Measurements from ENCODE around the gene AOPEP. TPM values are rescaled to one million over a fixed set of nuclear protein-coding genes. Genes with fewer than 3 reads are reported as not detected.
"Not testable (repeated sequence)": the region's sequence is repeated elsewhere in the genome, so short reads cannot be mapped to it uniquely, and the experiment has no call there.

Gene AOPEP
- total and polyA plus RNA-seq, 2 donors: 9.6 to 36.5 TPM

DNA sequence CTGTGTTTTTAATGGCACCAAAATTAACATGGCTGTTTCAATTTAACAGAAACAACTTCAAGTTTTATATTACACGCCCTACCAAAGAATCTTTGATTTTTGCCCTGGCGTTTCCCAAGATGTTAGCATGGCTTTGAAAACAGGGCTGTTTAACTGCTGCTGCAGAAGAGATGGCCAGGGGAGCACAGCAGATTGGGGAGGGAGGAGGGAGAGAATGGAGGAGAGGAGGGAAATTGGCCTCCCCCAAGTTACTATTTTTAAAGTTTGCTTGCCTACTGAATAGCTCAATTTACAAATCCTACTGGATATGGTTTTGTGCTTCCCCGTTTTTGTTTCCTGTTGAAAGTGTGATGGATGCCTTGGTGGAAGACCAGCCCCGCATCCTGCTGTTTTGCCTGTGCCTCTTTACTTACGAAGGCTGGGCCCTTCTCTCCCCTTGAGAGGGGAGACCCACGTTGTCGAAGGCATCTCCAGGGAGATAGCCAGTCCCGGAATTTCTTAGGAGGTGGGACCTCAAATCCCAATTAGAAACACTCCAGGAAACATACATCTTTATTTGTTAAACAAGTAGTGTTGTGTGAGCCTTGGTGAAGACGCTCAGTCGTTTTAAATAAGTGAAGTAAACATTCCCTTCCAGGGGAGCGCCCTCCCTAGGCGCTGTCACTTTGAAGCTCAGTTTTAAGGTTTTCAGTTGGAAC lies 98.6 kb downstream of the AOPEP start:
- WGBS: 87% methylated on average over 12 of the region's 12 CpGs
- DNase-seq (ENCODE audit: low read depth in 6 of 9, low spot score in 9 of 9): no peak
- no peaks in the 10 kb centered on the region for H3K4me1 ChIP-seq (ENCODE audit: control insufficient read depth in 2 of 2, insufficient read depth in 2 of 2, low read length in 2 of 2)

DNA sequence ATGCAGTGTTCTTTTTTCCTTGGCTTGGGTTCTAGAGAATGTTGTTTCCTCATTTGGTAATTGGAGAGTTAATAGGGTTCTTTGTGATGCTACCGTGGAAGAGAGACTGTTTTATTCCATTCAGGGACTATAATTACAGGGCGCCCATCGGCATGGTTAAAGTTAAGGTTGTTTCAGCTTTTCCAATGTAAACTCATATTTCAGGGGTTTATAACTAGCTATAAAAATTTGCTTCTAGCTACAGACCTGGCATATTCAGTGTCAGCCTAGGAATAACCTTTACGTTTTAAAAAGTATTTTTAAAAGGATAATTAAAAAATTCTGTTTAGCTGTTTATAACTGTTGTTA lies 99.1 kb downstream of the AOPEP start:
- 97% methylated on average over 4 of the region's 4 CpGs for WGBS
- Histone ChIP-seq H3K27me3 (ENCODE audit: control insufficient read depth in 2 of 2, insufficient read depth in 1 of 2, low read length in 1 of 2) (no peaks in the 10 kb centered on the region), H3K4me3 (ENCODE audit: low read length in 2 of 2) (no peak overlapping the region), H3K4me1 (ENCODE audit: control insufficient read depth in 2 of 2, insufficient read depth in 2 of 2, low read length in 2 of 2) (no peaks in the 10 kb centered on the region), H3K27ac (ENCODE audit: low read depth in 1 of 2, low read length in 1 of 2) (no peak overlapping the region), H3K36me3 (ENCODE audit: control insufficient read depth in 2 of 2, insufficient read depth in 2 of 2, low read length in 1 of 2) (no peaks in the 10 kb centered on the region), H3K9me3 (ENCODE audit: control insufficient read depth in 2 of 2, insufficient read depth in 1 of 2, low read length in 1 of 2) (no peaks in the 10 kb centered on the region)
- DNase-seq (ENCODE audit: low read depth in 6 of 9, low spot score in 9 of 9): no peak

More for the DNA sequence above, 98.6 kb downstream of the AOPEP start:
- Histone ChIP-seq H3K9me3 (ENCODE audit: control insufficient read depth in 2 of 2, insufficient read depth in 1 of 2, low read length in 1 of 2) (no peaks in the 10 kb centered on the region), H3K36me3 (ENCODE audit: control insufficient read depth in 2 of 2, insufficient read depth in 2 of 2, low read length in 1 of 2) (no peaks in the 10 kb centered on the region), H3K27ac (ENCODE audit: low read depth in 1 of 2, low read length in 1 of 2) (no peak overlapping the region), H3K27me3 (ENCODE audit: control insufficient read depth in 2 of 2, insufficient read depth in 1 of 2, low read length in 1 of 2) (no peaks in the 10 kb centered on the region), H3K4me3 (ENCODE audit: low read length in 2 of 2) (no peak overlapping the region)

DNA sequence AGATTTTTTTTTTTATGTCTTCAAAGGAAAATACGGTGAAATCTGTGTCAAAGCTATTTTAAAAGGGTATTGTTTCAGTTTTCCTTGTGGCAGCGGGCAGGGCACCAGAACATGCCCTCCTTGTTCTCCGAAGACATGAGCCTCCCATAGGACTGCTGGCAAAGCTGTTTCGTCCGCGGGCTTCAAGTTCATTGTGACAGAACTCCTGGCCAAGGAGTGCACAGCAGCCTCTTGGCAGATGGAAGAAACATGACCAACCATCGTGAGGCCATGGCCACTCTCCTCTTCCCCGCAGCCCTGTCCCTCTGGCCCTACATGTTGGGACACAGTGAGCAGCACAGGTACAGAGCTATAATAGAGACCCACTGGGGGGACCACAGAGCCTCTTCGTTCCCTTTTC lies 99.5 kb downstream of the AOPEP start:
- Histone ChIP-seq H3K27me3 (ENCODE audit: control insufficient read depth in 2 of 2, insufficient read depth in 1 of 2, low read length in 1 of 2) (no peaks in the 10 kb centered on the region), H3K36me3 (ENCODE audit: control insufficient read depth in 2 of 2, insufficient read depth in 2 of 2, low read length in 1 of 2) (no peaks in the 10 kb centered on the region), H3K9me3 (ENCODE audit: control insufficient read depth in 2 of 2, insufficient read depth in 1 of 2, low read length in 1 of 2) (no peaks in the 10 kb centered on the region), H3K27ac (ENCODE audit: low read depth in 1 of 2, low read length in 1 of 2) (no peak overlapping the region), H3K4me1 (ENCODE audit: control insufficient read depth in 2 of 2, insufficient read depth in 2 of 2, low read length in 2 of 2) (no peaks in the 10 kb centered on the region), H3K4me3 (ENCODE audit: low read length in 2 of 2) (no peak overlapping the region)
- no peak for DNase-seq (ENCODE audit: low read depth in 6 of 9, low spot score in 9 of 9)
- WGBS: 98% methylated on average over 9 of the region's 9 CpGs

DNA sequence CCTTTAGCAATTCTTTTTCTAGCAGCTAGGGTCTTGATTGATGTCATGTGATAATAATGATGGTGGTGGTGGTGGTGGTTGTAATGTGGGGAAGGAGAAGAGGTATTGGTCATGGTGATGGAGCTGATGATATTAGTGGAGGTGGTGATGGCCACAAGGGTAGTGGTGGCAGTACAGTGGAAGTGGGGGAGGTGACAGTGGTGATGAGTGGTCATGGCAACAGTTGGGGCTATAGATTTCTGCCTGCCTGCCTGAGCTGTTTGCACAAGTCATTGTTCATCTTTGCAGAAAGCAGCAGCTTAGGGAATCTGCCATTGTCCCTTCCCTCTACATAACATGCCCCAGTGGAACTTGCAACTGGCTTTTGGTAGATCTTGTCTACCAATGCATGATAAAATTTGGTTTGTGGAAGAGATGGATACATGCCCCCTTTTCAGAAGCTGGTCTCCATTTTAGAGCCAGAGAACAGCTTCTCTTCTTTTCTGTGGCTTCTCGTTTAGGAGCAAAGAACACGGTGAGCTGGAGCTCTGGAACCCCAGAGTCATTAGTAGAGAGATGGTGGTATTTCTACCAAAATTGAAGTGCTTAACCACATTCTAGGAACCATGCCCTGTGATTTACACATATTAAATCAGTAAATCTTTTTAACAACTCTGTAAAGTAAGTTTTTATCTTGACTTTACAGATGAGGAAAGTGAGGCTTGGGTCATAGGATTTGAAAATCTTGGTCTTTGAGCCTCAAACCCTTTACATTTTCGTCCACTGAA lies 100.3 kb downstream of the AOPEP start:
- no peak overlapping the region for H3K4me3 ChIP-seq (ENCODE audit: low read length in 2 of 2)
- H3K27ac ChIP-seq (ENCODE audit: low read depth in 1 of 2, low read length in 1 of 2): no peak overlapping the region
- no peaks in the 10 kb centered on the region for H3K27me3 ChIP-seq (ENCODE audit: control insufficient read depth in 2 of 2, insufficient read depth in 1 of 2, low read length in 1 of 2)
- H3K9me3 ChIP-seq (ENCODE audit: control insufficient read depth in 2 of 2, insufficient read depth in 1 of 2, low read length in 1 of 2): no peaks in the 10 kb centered on the region
- 97% methylated on average over 3 of the region's 3 CpGs for WGBS
- no peaks in the 10 kb centered on the region for H3K36me3 ChIP-seq (ENCODE audit: control insufficient read depth in 2 of 2, insufficient read depth in 2 of 2, low read length in 1 of 2)
- no peaks in the 10 kb centered on the region for H3K4me1 ChIP-seq (ENCODE audit: control insufficient read depth in 2 of 2, insufficient read depth in 2 of 2, low read length in 2 of 2)
- DNase-seq (ENCODE audit: low read depth in 6 of 9, low spot score in 9 of 9): no peak

DNA sequence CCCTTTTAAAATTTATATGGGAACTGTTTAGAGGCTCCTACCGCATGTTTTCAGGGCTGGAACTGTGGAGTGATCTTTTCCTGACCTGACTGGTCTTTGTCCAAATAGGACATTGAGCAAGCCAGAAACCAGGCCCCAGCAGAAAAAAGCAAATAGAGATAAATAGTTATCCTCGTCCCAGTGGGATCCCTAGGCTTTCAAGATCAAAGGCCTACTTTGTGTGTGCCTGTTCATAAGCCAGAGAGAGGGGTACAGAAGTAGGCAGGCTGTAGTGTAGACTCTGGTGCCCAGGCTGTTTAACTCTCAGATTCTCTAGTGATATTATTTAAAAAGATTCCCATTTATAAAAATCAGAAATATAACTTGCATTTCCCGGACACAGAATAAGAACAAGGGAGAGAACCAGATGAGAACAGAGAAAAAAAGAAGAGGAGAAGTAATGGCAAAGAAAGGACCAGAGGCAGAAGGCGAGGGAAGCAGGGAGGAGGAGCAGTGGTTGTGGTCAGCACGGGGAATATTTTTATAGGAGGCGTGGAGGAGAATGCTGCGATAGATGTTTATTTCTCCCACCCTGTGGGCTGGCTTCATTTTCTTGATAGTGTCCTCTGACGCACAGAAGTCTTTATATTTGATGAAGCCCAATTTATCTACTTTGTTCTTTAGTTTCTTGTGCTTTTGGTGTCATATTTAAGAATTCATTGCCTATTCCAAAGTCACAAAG lies 101.2 kb downstream of the AOPEP start:
- Histone ChIP-seq H3K4me3 (ENCODE audit: low read length in 2 of 2) (no peak overlapping the region), H3K27me3 (ENCODE audit: control insufficient read depth in 2 of 2, insufficient read depth in 1 of 2, low read length in 1 of 2) (no peaks in the 10 kb centered on the region), H3K9me3 (ENCODE audit: control insufficient read depth in 2 of 2, insufficient read depth in 1 of 2, low read length in 1 of 2) (no peaks in the 10 kb centered on the region), H3K27ac (ENCODE audit: low read depth in 1 of 2, low read length in 1 of 2) (no peak overlapping the region), H3K36me3 (ENCODE audit: control insufficient read depth in 2 of 2, insufficient read depth in 2 of 2, low read length in 1 of 2) (no peaks in the 10 kb centered on the region), H3K4me1 (ENCODE audit: control insufficient read depth in 2 of 2, insufficient read depth in 2 of 2, low read length in 2 of 2) (no peaks in the 10 kb centered on the region)
- DNase-seq (ENCODE audit: low read depth in 6 of 9, low spot score in 9 of 9): no peak
- WGBS: 93% methylated on average over 8 of the region's 8 CpGs

DNA sequence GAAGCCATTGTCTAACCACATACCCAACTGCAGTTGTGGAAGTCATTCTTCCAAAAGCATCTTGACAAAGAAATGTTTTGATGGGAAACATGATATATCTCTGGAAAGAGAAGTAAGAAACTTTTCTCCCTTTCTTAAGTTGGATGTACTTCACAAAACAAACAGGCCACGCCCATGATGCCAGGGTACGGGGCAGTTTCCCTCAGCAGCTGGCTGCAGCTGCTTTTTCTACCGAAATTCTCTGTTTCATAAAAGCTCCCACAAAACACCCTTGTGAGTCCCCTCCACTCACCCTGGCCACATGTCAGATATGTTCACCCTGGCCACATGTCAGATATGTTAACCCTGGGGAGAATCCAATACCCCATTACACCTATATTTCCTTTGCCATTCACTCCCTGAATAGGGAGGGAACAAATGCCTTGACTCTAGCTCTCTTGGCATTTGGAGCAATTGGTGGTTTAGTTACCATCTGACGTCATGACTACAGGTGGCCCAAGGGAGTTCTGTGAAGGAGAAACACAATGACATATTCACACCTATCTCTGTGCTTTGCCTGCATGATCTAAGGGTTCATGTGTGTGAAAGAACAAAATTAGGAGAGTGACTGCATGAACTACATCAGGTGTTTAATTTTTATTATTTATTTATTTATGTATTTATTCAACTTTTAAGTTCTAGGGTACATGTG lies 103.0 kb downstream of the AOPEP start:
- H3K9me3 ChIP-seq (ENCODE audit: control insufficient read depth in 2 of 2, insufficient read depth in 1 of 2, low read length in 1 of 2): no peaks in the 10 kb centered on the region
- no peak for DNase-seq (ENCODE audit: low read depth in 6 of 9, low spot score in 9 of 9)
- no peaks in the 10 kb centered on the region for H3K36me3 ChIP-seq (ENCODE audit: control insufficient read depth in 2 of 2, insufficient read depth in 2 of 2, low read length in 1 of 2)
- H3K4me3 ChIP-seq (ENCODE audit: low read length in 2 of 2): no peak overlapping the region
- H3K4me1 ChIP-seq (ENCODE audit: control insufficient read depth in 2 of 2, insufficient read depth in 2 of 2, low read length in 2 of 2): no peaks in the 10 kb centered on the region
- 97% methylated on average over 4 of the region's 4 CpGs for WGBS
- H3K27me3 ChIP-seq (ENCODE audit: control insufficient read depth in 2 of 2, insufficient read depth in 1 of 2, low read length in 1 of 2): no peaks in the 10 kb centered on the region
- H3K27ac ChIP-seq (ENCODE audit: low read depth in 1 of 2, low read length in 1 of 2): no peak overlapping the region

DNA sequence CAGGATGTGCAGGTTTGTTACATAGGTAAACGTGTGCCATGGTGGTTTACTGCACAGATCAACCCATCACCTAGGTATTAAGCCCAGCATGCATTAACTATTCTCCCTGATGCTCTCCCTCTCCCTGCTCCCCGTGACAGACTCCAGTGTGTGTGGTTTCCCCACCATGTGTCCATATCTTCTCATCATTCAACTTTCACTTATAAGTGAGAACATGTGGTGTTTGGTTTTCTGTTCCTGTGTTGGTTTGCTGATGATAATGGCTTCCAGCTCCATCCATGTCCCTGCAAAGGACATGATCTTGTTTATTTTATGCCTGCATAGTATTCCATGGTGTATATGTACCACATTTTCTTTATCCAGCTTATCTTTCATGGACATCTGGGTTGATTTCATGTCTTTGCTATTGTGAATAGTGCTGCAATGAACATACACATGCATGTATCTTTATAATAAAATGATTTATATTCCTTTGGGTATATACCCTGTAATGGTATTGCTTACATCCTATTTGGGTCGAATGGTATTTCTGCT lies 103.6 kb downstream of the AOPEP start:
- H3K4me1 ChIP-seq (ENCODE audit: control insufficient read depth in 2 of 2, insufficient read depth in 2 of 2, low read length in 2 of 2); DNase-seq (ENCODE audit: low read depth in 6 of 9, low spot score in 9 of 9); H3K36me3 ChIP-seq (ENCODE audit: control insufficient read depth in 2 of 2, insufficient read depth in 2 of 2, low read length in 1 of 2); H3K27me3 ChIP-seq (ENCODE audit: control insufficient read depth in 2 of 2, insufficient read depth in 1 of 2, low read length in 1 of 2); H3K9me3 ChIP-seq (ENCODE audit: control insufficient read depth in 2 of 2, insufficient read depth in 1 of 2, low read length in 1 of 2); H3K4me3 ChIP-seq (ENCODE audit: low read length in 2 of 2); H3K27ac ChIP-seq (ENCODE audit: low read depth in 1 of 2, low read length in 1 of 2): not testable (repeated sequence)
- WGBS: 62% methylated on average over 3 of the region's 3 CpGs

DNA sequence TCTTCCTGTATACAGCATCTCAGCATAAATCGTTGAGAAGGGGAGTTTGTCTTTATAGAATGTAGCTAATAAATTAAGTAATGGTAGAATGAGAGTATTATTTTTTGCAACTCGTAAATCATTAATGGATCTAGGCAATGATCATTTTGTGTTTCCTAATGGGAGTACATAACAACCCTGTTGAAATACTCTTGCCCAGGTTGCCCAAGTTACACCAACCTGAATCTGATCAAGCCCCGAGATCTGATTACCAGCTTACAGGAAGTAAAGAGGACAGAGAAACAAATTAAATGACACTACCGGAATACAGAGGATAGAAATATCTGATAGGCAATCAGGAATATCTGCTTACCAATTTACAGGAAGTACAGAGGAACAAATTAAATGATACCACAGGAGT lies 107.3 kb downstream of the AOPEP start:
- DNase-seq (ENCODE audit: low read depth in 6 of 9, low spot score in 9 of 9): no peak
- Histone ChIP-seq H3K27ac (ENCODE audit: low read depth in 1 of 2, low read length in 1 of 2) (no peak overlapping the region), H3K27me3 (ENCODE audit: control insufficient read depth in 2 of 2, insufficient read depth in 1 of 2, low read length in 1 of 2) (no peaks in the 10 kb centered on the region), H3K36me3 (ENCODE audit: control insufficient read depth in 2 of 2, insufficient read depth in 2 of 2, low read length in 1 of 2) (no peaks in the 10 kb centered on the region), H3K4me1 (ENCODE audit: control insufficient read depth in 2 of 2, insufficient read depth in 2 of 2, low read length in 2 of 2) (no peaks in the 10 kb centered on the region), H3K9me3 (ENCODE audit: control insufficient read depth in 2 of 2, insufficient read depth in 1 of 2, low read length in 1 of 2) (peaks cover 0 to 3% of the 10 kb centered on the region in 2 donors), H3K4me3 (ENCODE audit: low read length in 2 of 2) (no peak overlapping the region)
- WGBS: 97% methylated on average over 4 of the region's 4 CpGs
